Glutamatergic neuron (in vitro differentiated cells): ENCODE data around the gene ANG. TPM values are rescaled to one million over a fixed set of nuclear protein-coding genes. Genes with fewer than 3 reads are reported as not detected.
"Not testable (repeated sequence)": the region's sequence is repeated elsewhere in the genome, so short reads cannot be mapped to it uniquely, and the experiment has no call there.

Experiments
- DNase-seq: peaks from one replicate; pipeline ENCODE4 v3.0.0; 2022
- H3K27ac Mint-ChIP-seq: one replicate; pipeline ENCODE4 v1.8.0; 2020; ENCODE audit warnings: mild to moderate bottlenecking, mixed read lengths, inconsistent platforms; ENCODE audit not compliant: unreplicated experiment
- H3K27me3 Mint-ChIP-seq: one replicate; pipeline ENCODE4 v1.8.0; 2020; ENCODE audit warnings: mild to moderate bottlenecking, moderate library complexity, mixed read lengths, inconsistent platforms; ENCODE audit not compliant: unreplicated experiment
- H3K36me3 Mint-ChIP-seq: one replicate; pipeline ENCODE4 v1.8.0; 2020; ENCODE audit warnings: mild to moderate bottlenecking, mixed read lengths, inconsistent platforms; ENCODE audit not compliant: unreplicated experiment
- H3K4me1 Mint-ChIP-seq: one replicate; pipeline ENCODE4 v1.8.0; 2020; ENCODE audit warnings: mild to moderate bottlenecking, low read depth, mixed read lengths, inconsistent platforms; ENCODE audit not compliant: unreplicated experiment
- H3K4me3 Mint-ChIP-seq: one replicate; pipeline ENCODE4 v1.8.0; 2020; ENCODE audit warnings: mild to moderate bottlenecking, mixed read lengths, inconsistent platforms; ENCODE audit not compliant: unreplicated experiment
- H3K9me3 Mint-ChIP-seq: one replicate; pipeline ENCODE4 v1.8.0; 2020; ENCODE audit warnings: mild to moderate bottlenecking, moderate library complexity, mixed read lengths, inconsistent platforms; ENCODE audit not compliant: unreplicated experiment
- total RNA-seq: library from RNA; stranded (reverse); fragmentation: NEBNext Ultra II Directional; extraction: Animal tissue kit (Norgen Biotek cat#: 25700); gene quantifications from one replicate; pipeline ENCODE4 v1.2.1, GENCODE V29; 2021; ENCODE audit not compliant: unreplicated experiment
- TF ChIP-seq, protein P1 (sequence below): fragments of 200-600 bp; sonication (generic); IDR thresholded peaks from one replicate; pipeline ENCODE4 v1.5.0; 2021; ENCODE audit not compliant: partially characterized antibody, unreplicated experiment

The ANG gene
- total RNA-seq, 1 donor from 2014 or later: 1.7 TPM

DNA sequence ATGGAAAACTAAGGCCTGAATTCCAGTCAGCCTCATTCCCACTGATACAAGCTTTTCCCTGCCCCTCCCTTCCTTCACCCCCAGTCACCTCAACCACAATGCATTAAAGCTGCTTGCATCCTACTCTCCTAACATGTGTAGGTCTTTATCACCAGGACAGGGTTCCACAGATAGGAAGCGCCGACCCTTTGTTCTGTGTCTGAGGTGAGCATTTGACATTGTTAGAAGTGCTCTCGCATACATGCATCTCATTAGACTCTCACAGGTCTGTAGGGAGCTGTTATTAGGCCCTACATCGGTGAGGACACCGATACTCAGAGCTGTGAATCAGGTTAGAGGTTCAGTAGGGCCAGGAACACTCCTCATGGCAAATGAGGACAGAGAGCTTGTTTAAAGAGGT, 43.9 kb downstream of the ANG start:
- H3K36me3 Mint-ChIP-seq: no peaks in the 10 kb centered on the region
- peak overlapping the region; percentile 81 for H3K4me3 Mint-ChIP-seq
- peaks cover 11% of the 10 kb centered on the region for H3K9me3 Mint-ChIP-seq
- peaks cover 18% of the 10 kb centered on the region for H3K27me3 Mint-ChIP-seq
- TF ChIP-seq, protein P1, sequence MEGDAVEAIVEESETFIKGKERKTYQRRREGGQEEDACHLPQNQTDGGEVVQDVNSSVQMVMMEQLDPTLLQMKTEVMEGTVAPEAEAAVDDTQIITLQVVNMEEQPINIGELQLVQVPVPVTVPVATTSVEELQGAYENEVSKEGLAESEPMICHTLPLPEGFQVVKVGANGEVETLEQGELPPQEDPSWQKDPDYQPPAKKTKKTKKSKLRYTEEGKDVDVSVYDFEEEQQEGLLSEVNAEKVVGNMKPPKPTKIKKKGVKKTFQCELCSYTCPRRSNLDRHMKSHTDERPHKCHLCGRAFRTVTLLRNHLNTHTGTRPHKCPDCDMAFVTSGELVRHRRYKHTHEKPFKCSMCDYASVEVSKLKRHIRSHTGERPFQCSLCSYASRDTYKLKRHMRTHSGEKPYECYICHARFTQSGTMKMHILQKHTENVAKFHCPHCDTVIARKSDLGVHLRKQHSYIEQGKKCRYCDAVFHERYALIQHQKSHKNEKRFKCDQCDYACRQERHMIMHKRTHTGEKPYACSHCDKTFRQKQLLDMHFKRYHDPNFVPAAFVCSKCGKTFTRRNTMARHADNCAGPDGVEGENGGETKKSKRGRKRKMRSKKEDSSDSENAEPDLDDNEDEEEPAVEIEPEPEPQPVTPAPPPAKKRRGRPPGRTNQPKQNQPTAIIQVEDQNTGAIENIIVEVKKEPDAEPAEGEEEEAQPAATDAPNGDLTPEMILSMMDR: no peak
- DNase-seq: no peak
- H3K4me1 Mint-ChIP-seq: peaks cover 36% of the 10 kb centered on the region
- H3K27ac Mint-ChIP-seq: peak overlapping the region; percentile 99

DNA sequence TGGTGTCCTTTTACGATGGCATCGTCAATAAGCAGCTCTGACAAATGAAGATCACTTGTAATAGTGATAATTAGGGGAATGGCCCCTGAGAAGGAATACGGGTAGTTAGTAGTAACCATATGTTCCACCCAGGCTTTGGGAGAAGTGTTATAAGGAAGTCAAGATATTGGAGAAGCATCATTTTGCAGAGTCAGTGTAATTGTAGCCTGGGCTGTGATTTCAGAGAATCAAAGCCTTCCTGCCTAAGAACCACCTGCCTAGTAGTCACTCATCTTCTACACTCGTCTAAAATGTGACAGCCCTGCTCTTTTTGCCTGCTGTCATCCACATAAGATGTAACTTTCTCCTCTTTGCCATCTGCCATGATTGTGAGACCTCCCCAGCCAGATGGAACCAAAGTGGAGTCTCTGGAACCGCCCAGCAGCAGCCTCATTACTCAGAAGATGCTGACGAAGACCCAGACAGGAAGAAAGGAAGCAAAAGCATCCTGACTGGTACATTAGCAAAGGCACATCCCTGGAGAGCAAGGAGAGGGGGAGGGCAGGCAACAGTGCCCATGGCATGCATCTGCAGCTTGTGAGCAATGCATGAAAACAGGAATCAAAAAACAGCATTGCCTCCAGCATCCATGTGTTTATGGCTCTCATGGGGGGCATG, 44.5 kb downstream of the ANG start:
- Mint-ChIP-seq H3K4me1 (peaks cover 36% of the 10 kb centered on the region), H3K9me3 (peaks cover 11% of the 10 kb centered on the region), H3K4me3 (peak overlapping the region; percentile 81), H3K36me3 (no peaks in the 10 kb centered on the region), H3K27me3 (peaks cover 18% of the 10 kb centered on the region), H3K27ac (peak overlapping the region; percentile 99)
- TF ChIP-seq, protein P1: no peak
- DNase-seq: peak; percentile 82

DNA sequence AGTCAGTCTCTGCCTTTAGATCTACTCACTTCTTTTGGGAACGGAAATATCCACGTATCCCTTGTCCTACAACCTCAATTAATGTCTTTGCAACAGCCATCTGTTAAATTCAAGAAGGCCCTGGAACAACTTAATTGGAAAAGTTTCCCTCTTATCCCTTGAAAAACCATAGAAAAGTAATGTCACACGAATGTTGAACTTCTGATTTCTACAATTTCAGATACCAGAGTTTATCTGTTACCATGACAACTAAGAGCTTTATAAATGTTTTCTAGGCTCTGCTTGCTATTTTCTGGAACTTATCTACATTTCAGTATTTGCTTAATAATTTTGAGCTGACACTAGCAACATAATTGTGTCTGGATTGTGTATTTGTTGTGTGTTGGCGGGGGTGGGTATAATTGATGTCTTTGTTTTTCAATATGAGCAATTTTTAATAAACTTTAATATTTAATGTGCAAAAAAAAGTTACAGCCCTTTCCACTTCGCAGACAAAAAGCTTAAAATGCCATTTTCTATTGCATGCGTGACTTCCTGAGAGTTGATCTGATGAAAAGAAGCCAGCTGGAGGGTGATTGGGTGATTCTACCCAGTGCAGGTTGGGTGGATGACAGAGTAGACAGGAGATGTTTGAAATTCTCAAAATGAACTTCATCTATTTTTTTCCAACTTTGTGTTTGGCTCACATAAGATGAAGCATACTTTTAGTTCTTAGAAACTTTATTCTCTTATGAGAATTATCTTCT, 45.3 kb downstream of the ANG start:
- TF ChIP-seq, protein P1: no peak
- Mint-ChIP-seq H3K9me3 (peaks cover 11% of the 10 kb centered on the region), H3K27me3 (peaks cover 18% of the 10 kb centered on the region), H3K36me3 (no peaks in the 10 kb centered on the region), H3K27ac (peak overlapping the region; percentile 99), H3K4me3 (peak overlapping the region; percentile 81), H3K4me1 (peaks cover 36% of the 10 kb centered on the region)
- no peak for DNase-seq

DNA sequence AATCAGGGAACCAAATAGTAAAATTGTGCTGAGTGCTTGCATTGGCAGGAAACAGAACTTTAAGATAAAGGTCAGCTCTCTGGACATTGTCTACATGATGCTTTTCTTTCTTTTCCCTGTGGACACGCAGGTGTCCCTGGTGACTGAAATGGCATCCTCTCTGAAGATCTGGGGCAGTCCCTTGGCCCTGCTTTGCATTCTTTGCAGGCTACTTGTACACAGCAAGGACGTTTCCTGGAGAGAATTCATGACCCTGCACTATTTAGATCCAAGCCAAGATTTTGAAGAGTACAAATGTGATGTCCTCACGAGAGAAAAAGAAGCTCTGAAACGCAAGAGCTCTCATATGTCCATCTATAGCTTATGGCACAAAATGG, 45.9 kb downstream of the ANG start:
- H3K4me1 Mint-ChIP-seq: peaks cover 36% of the 10 kb centered on the region
- H3K9me3 Mint-ChIP-seq: peaks cover 11% of the 10 kb centered on the region
- H3K36me3 Mint-ChIP-seq: no peaks in the 10 kb centered on the region
- DNase-seq: no peak
- TF ChIP-seq, protein P1: no peak
- H3K4me3 Mint-ChIP-seq: peak overlapping the region; percentile 10
- H3K27me3 Mint-ChIP-seq: peaks cover 18% of the 10 kb centered on the region
- H3K27ac Mint-ChIP-seq: peak overlapping the region; percentile 99

DNA sequence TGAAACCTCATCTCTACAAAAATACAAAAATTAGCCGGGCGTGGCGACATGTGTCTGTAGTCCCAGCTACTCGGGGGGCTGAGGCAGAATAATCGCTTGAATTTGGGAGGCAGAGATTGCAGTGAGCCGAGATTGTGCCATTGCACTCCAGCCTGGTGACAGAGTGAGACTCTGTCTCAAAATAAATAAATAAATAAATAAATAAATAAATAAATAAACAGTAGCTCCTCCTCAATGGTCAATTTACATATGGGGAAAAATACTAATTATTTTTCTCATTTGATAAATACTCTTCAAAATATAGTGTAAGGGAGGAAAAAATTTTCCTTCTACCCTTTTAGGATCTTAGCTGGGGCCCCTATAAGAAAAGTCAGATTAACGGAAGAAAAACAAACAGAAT, 49.7 kb downstream of the ANG start:
- not testable (repeated sequence) for H3K9me3 Mint-ChIP-seq, H3K27ac Mint-ChIP-seq

More for the DNA sequence above, 49.7 kb downstream of the ANG start:
- not testable (repeated sequence) for DNase-seq, H3K27me3 Mint-ChIP-seq, H3K36me3 Mint-ChIP-seq, H3K4me3 Mint-ChIP-seq
- H3K4me1 Mint-ChIP-seq: peaks cover 20% of the 10 kb centered on the region
